K562 (cell line): Measurements from ENCODE around the gene PWWP2A. TPM values are rescaled to one million over a fixed set of nuclear protein-coding genes. Genes with fewer than 3 reads are reported as not detected.

Source experiments
- CBX3 ChIP-seq, 2 experiments: IDR thresholded peaks; 1 replicate in 1 of 2; 2 replicates in 1 of 2; pipeline ENCODE4 v1.6.1; 2012; ENCODE audit warnings: inconsistent platforms in 2 of 2, low read length in 2 of 2, borderline replicate concordance in 1 of 2, control low read depth in 1 of 2
- CEBPG ChIP-seq, 3 experiments: fragments of 200-800 bp in 1 of 3; sonication (Bioruptor generic) in 1 of 3; sonication (generic) in 1 of 3; formaldehyde crosslinking in 1 of 3; IDR thresholded peaks in 2 of 3; conservative IDR thresholded peaks in 1 of 3; 2 replicates each; pipeline versions ENCODE4 v1.6.1 to v1.8.0; 2016 to 2022; ENCODE audit warnings: missing compliant biosample characterization in 2 of 3, missing genetic modification characterization in 2 of 3, mild to moderate bottlenecking in 1 of 3, missing genetic modification reagents in 1 of 3
- CEBPZ ChIP-seq: fragments of 150-350 bp; IDR thresholded peaks from 2 replicates; pipeline ENCODE4 v1.6.1; 2014; ENCODE audit warnings: low read depth, mild to moderate bottlenecking, low read length, borderline replicate concordance
- ETV5 ChIP-seq: sonication (generic); formaldehyde crosslinking; IDR thresholded peaks from 2 replicates; pipeline ENCODE4 v1.4.0; 2020; ENCODE audit warnings: low read depth, mild to moderate bottlenecking, missing genetic modification reagents
- FOXK1 ChIP-seq: sonication (generic); formaldehyde crosslinking; IDR thresholded peaks from 2 replicates; pipeline ENCODE4 v1.8.0; 2022; ENCODE audit warnings: missing genetic modification reagents, mild to moderate bottlenecking, borderline replicate concordance
- HMBOX1 ChIP-seq: sonication (generic); IDR thresholded peaks from 2 replicates; pipeline ENCODE4 v1.6.1; 2016
- NR1H2 ChIP-seq: sonication (generic); formaldehyde crosslinking; IDR thresholded peaks from 2 replicates; pipeline ENCODE4 v1.4.0; 2020; ENCODE audit warnings: mild to moderate bottlenecking, missing genetic modification reagents
- POLR2AphosphoS5 ChIP-seq: IDR thresholded peaks from 2 replicates; pipeline ENCODE4 v1.6.1; 2011; ENCODE audit warnings: mild to moderate bottlenecking, low read depth, low read length, moderate library complexity; ENCODE audit not compliant: control insufficient read depth, insufficient read depth
- RBM15 ChIP-seq: fragments of 200-400 bp; formaldehyde crosslinking; IDR thresholded peaks from 2 replicates; pipeline ENCODE4 v1.6.1; 2018; ENCODE audit warnings: mild to moderate bottlenecking, low read length, moderate library complexity; ENCODE audit not compliant: insufficient read depth
- TBP ChIP-seq: optimal IDR thresholded peaks from 2 replicates; pipeline ENCODE3; 2011; ENCODE audit warnings: low read depth, low read length, improper control_type of control experiment
- TEAD1 ChIP-seq, 2 experiments: fragments of 450-650 bp in 1 of 2; sonication (generic) in 1 of 2; formaldehyde crosslinking; IDR thresholded peaks; 2 replicates each; pipeline versions ENCODE4 v1.4.0 to v1.8.0; 2020 to 2022; ENCODE audit warnings: mild to moderate bottlenecking in 2 of 2, missing genetic modification reagents in 1 of 2
- TFAP4 ChIP-seq: sonication (generic); formaldehyde crosslinking; IDR thresholded peaks from 2 replicates; pipeline ENCODE4 v1.8.0; 2022; ENCODE audit warnings: missing genetic modification reagents, mild to moderate bottlenecking, moderate library complexity, borderline replicate concordance
- XRCC5 ChIP-seq: fragments of 200-400 bp; formaldehyde crosslinking; IDR thresholded peaks from 2 replicates; pipeline ENCODE4 v1.6.1; 2017; ENCODE audit warnings: low read depth, mild to moderate bottlenecking, low read length
- ZBTB12 ChIP-seq: fragments of 250-450 bp; sonication (Bioruptor Pico); IDR thresholded peaks from 2 replicates; pipeline ENCODE4 v1.4.0; 2020
- ZFX ChIP-seq: sonication (generic); formaldehyde crosslinking; IDR thresholded peaks from 2 replicates; pipeline ENCODE4 v1.8.0; 2022; ENCODE audit warnings: mild to moderate bottlenecking, missing genetic modification reagents, moderate library complexity
- ZNF280B ChIP-seq: fragments of 250-450 bp; sonication (Bioruptor Pico); IDR thresholded peaks from 2 replicates; pipeline ENCODE4 v1.5.1; 2021; ENCODE audit warnings: mild to moderate bottlenecking
- ZNF551 ChIP-seq: fragments of 250-450 bp; sonication (Bioruptor Pico); IDR thresholded peaks from 2 replicates; pipeline ENCODE4 v1.5.0; 2021; ENCODE audit warnings: mild to moderate bottlenecking, moderate library complexity
- polyA plus RNA-seq, 8 experiments: library from polyadenylated mRNA; depleted of rRNA in 4 of 8; stranded (reverse) in 5 of 8; unstranded in 3 of 8; fragments of >200 nt; fragmentation: Nextera tagmentation in 2 of 8; fragmentation: Illumina TruSeq in 1 of 8; extraction: Ambion mirVana in 2 of 8; extraction: Trizol in 1 of 8; gene quantifications; 2 replicates each; pipeline versions ENCODE4 v1.2.1 to v1.2.3, GENCODE V29; 2011 to 2014; ENCODE audit warnings: inconsistent platforms in 1 of 8, missing spikeins in 1 of 8
- total RNA-seq, 7 experiments: library from RNA; depleted of rRNA in 6 of 7; stranded (reverse); fragments of >200 nt in 6 of 7; fragmentation: Illumina TruSeq in 2 of 7; extraction: Trizol in 2 of 7; gene quantifications; 2 replicates each; pipeline versions ENCODE4 v1.2.1 to v1.2.3, GENCODE V29; 2011 to 2021; ENCODE audit warnings: low replicate concordance in 1 of 7

Gene PWWP2A
- total and polyA plus RNA-seq, 9 of the 15 experiments (the other 6 are each of a cell fraction or from before 2014, with no cell fraction given), result 2.7 to 26.3 (median 14.6) TPM

- TF ChIP-seq CEBPZ, result no peak
- peak; percentile 26 to 73; a peak in 3 of 4 replicates for TF ChIP-seq TEAD1 (CRISPR knock-in tag; IDR thresholded peaks at IDR 0.05)
- no peak for TF ChIP-seq ZFX (CRISPR knock-in tag)
- no peak for TF ChIP-seq TBP
- TF ChIP-seq ZNF551 (CRISPR knock-in tag), result no peak
- TF ChIP-seq ZBTB12 (CRISPR knock-in tag), result no peak
- TF ChIP-seq TFAP4 (CRISPR knock-in tag), result peak; percentile 23; the same call in 1 of the 2 replicates
- TF ChIP-seq POLR2AphosphoS5, result no peak
- 0 out of 2 replicates have a peak, but pooled peaks have one; percentile 46 for TF ChIP-seq ETV5
- TF ChIP-seq HMBOX1, result no peak
- TF ChIP-seq CBX3 (IDR thresholded peaks at IDR 0.05; ENCODE audit: borderline replicate concordance in 1 of 2, low read length in 2 of 2), result no peak
- TF ChIP-seq CEBPG (CRISPR knock-in tag; IDR thresholded peaks at IDR 0.05), result no peak
- no peak for TF ChIP-seq CEBPG (tag; conservative IDR thresholded peaks at IDR 0.05 in 1 of 2, IDR thresholded peaks at IDR 0.05 in 1 of 2)
- TF ChIP-seq RBM15, result no peak
- TF ChIP-seq ZNF280B (CRISPR knock-in tag), result no peak
- TF ChIP-seq FOXK1, result 0 out of 2 replicates have a peak, but pooled peaks have one; percentile 31
- TF ChIP-seq XRCC5, result no peak
- no peak for TF ChIP-seq NR1H2 (CRISPR knock-in tag)
Observed at GRCh38 chr5:160165137-160166068, 46.2 kb upstream of the PWWP2A start (continued).
